GM12878 (cell line): Measurements from ENCODE around the gene SMG6. TPM values are rescaled to one million over a fixed set of nuclear protein-coding genes. Genes with fewer than 3 reads are reported as not detected.

Experiments used
- BCL11A ChIP-seq: IDR thresholded peaks from 2 replicates; pipeline ENCODE4 v1.6.1; 2011; ENCODE audit warnings: low read depth, low read length
- BCL3 ChIP-seq: IDR thresholded peaks from 2 replicates; pipeline ENCODE4 v1.6.1; 2011; ENCODE audit warnings: borderline replicate concordance, low read depth, mild to moderate bottlenecking, moderate library complexity, low read length; ENCODE audit not compliant: insufficient read depth, poor library complexity, severe bottlenecking
- BCLAF1 ChIP-seq: fragments of 450-650 bp; IDR thresholded peaks from 2 replicates; pipeline ENCODE4 v1.6.1; 2017; ENCODE audit warnings: antibody characterized with exemption, mild to moderate bottlenecking, moderate library complexity
- BHLHE40 ChIP-seq, 2 experiments: fragments of 450-650 bp in 1 of 2; IDR thresholded peaks; 2 replicates each; pipeline ENCODE4 v1.6.1; 2011 to 2017; ENCODE audit warnings: low read depth in 2 of 2, borderline replicate concordance in 1 of 2, improper control_type of control experiment in 1 of 2, low read length in 1 of 2, mild to moderate bottlenecking in 1 of 2
- CBX3 ChIP-seq: fragments of 200-600 bp; sonication (generic); IDR thresholded peaks from 2 replicates; pipeline ENCODE4 v1.6.1; 2016; ENCODE audit warnings: low read depth, borderline replicate concordance
- CHD2 ChIP-seq: IDR thresholded peaks from 2 replicates; pipeline ENCODE4 v1.6.1; 2011; ENCODE audit warnings: low read depth, low read length, improper control_type of control experiment, borderline replicate concordance
- EGR1 ChIP-seq, 2 experiments: IDR thresholded peaks; 1 replicate in 1 of 2; 2 replicates in 1 of 2; pipeline ENCODE4 v1.6.1; 2011 to 2012; ENCODE audit warnings: low read depth in 2 of 2, low read length in 2 of 2, borderline replicate concordance in 1 of 2, mild to moderate bottlenecking in 1 of 2, moderate library complexity in 1 of 2
- ESRRA ChIP-seq: IDR thresholded peaks from 2 replicates; pipeline ENCODE4 v1.6.1; 2012; ENCODE audit warnings: mild to moderate bottlenecking, low read length, improper control_type of control experiment
- EZH2 ChIP-seq: IDR thresholded peaks from 2 replicates; pipeline ENCODE4 v1.6.1; 2012; ENCODE audit warnings: low read depth, mild to moderate bottlenecking, control low read depth, inconsistent platforms, low read length, borderline replicate concordance; ENCODE audit not compliant: control insufficient read depth
- FOXK2 ChIP-seq: fragments of 450-650 bp; IDR thresholded peaks from 2 replicates; pipeline ENCODE4 v1.6.1; 2017; ENCODE audit warnings: mild to moderate bottlenecking, moderate library complexity
- KAT2A ChIP-seq: conservative IDR thresholded peaks from 2 replicates; pipeline ENCODE4 v1.6.1; 2011; ENCODE audit warnings: low read depth, low read length; ENCODE audit not compliant: control insufficient read depth
- LARP7 ChIP-seq: fragments of 450-650 bp; IDR thresholded peaks from 2 replicates; pipeline ENCODE4 v1.6.1; 2017; ENCODE audit warnings: mild to moderate bottlenecking
- MLLT1 ChIP-seq: fragments of 450-650 bp; IDR thresholded peaks from 2 replicates; pipeline ENCODE4 v1.6.1; 2016; ENCODE audit warnings: mild to moderate bottlenecking
- MYB ChIP-seq: fragments of 150-350 bp; IDR thresholded peaks from 2 replicates; pipeline ENCODE4 v1.6.1; 2014; ENCODE audit warnings: mild to moderate bottlenecking, low read depth, low read length, borderline replicate concordance
- PBX3 ChIP-seq: IDR thresholded peaks from 2 replicates; pipeline ENCODE4 v1.6.1; 2011; ENCODE audit warnings: mild to moderate bottlenecking, low read depth, low read length, moderate library complexity; ENCODE audit not compliant: insufficient replicate concordance
- PML ChIP-seq: IDR thresholded peaks from 2 replicates; pipeline ENCODE4 v1.6.1; 2012; ENCODE audit warnings: low read length, inconsistent platforms
- RCOR1 ChIP-seq: conservative IDR thresholded peaks from 2 replicates; pipeline ENCODE4 v1.6.1; 2012; ENCODE audit warnings: low read depth, low read length, improper control_type of control experiment
- SMARCA5 ChIP-seq: fragments of 450-650 bp; IDR thresholded peaks from 2 replicates; pipeline ENCODE4 v1.6.1; 2017; ENCODE audit warnings: mild to moderate bottlenecking
- SRF ChIP-seq, 2 experiments: IDR thresholded peaks; 2 replicates each; pipeline ENCODE4 v1.6.1; 2011; ENCODE audit warnings: low read depth in 2 of 2, low read length in 2 of 2, mild to moderate bottlenecking in 1 of 2, moderate library complexity in 1 of 2
- SUPT20H ChIP-seq: IDR thresholded peaks from 2 replicates; pipeline ENCODE4 v1.6.1; 2011; ENCODE audit warnings: low read depth, mild to moderate bottlenecking, low read length, moderate library complexity, borderline replicate concordance; ENCODE audit not compliant: control insufficient read depth
- TCF7 ChIP-seq: IDR thresholded peaks from 2 replicates; pipeline ENCODE4 v1.6.1; 2014; ENCODE audit warnings: antibody characterized with exemption, borderline replicate concordance
- YBX1 ChIP-seq: fragments of 450-650 bp; IDR thresholded peaks from 2 replicates; pipeline ENCODE4 v1.6.1; 2016; ENCODE audit warnings: antibody characterized with exemption
- ZNF217 ChIP-seq: fragments of 450-650 bp; IDR thresholded peaks from 2 replicates; pipeline ENCODE4 v1.6.1; 2017; ENCODE audit warnings: antibody characterized with exemption, mild to moderate bottlenecking
- polyA plus RNA-seq, 11 experiments: library from polyadenylated mRNA; depleted of rRNA in 4 of 11; unstranded in 6 of 11; stranded (reverse) in 5 of 11; fragments of >200 nt; fragmentation: Nextera tagmentation in 4 of 11; fragmentation: Illumina TruSeq in 1 of 11; extraction: Ambion mirVana in 4 of 11; extraction: Trizol in 1 of 11; gene quantifications; 1 replicate in 1 of 11; 2 replicates in 10 of 11; pipeline versions ENCODE4 v1.2.1 to v1.2.3, GENCODE V29; 2011 to 2016; ENCODE audit warnings: inconsistent platforms in 2 of 11, missing spikeins in 2 of 11, low read depth in 1 of 11
- total RNA-seq, 4 experiments: library from RNA; depleted of rRNA in 3 of 4; stranded (reverse); fragments of >200 nt in 3 of 4; fragmentation: Illumina TruSeq in 1 of 4; extraction: Trizol in 1 of 4; gene quantifications; 2 replicates each; pipeline versions ENCODE4 v1.2.1 to v1.2.3, GENCODE V29; 2013 to 2021

The SMG6 gene
- total and polyA plus RNA-seq, 10 of the 15 experiments (the other 5 are each of a cell fraction or from before 2014, with no cell fraction given): 0.58 to 28.7 (median 15.7) TPM

- TF ChIP-seq BCL3: peak; percentile 88
- no peak for TF ChIP-seq FOXK2
- TF ChIP-seq TCF7: no peak
- no peak for TF ChIP-seq KAT2A
- TF ChIP-seq MYB: no peak
- TF ChIP-seq EZH2: no peak
- no peak for TF ChIP-seq CBX3
- no peak for TF ChIP-seq SUPT20H
- peak; percentile 95 for TF ChIP-seq LARP7
- TF ChIP-seq CHD2: no peak
- TF ChIP-seq MLLT1: no peak
- TF ChIP-seq SRF (IDR thresholded peaks at IDR 0.05; ENCODE audit: low read depth in 2 of 2, low read length in 2 of 2): peak; percentile 68 to 75; a peak in 3 of 4 replicates
- TF ChIP-seq SMARCA5: 0 out of 2 replicates have a peak, but pooled peaks have one; percentile 37
- no peak for TF ChIP-seq ZNF217
- TF ChIP-seq PML: peak; percentile 76; the same call in 1 of the 2 replicates
- TF ChIP-seq ESRRA: no peak
- no peak for TF ChIP-seq BCLAF1
- no peak for TF ChIP-seq BCL11A
- no peak for TF ChIP-seq YBX1
- TF ChIP-seq BHLHE40 (IDR thresholded peaks at IDR 0.05; ENCODE audit: borderline replicate concordance in 1 of 2, low read depth in 2 of 2, low read length in 1 of 2): peak in 1 of 2 experiments; percentile 63; a peak in 2 of 4 replicates
- TF ChIP-seq RCOR1: no peak
- peak in 1 of 2 experiments; percentile 61; a peak in 1 of 3 replicates for TF ChIP-seq EGR1 (IDR thresholded peaks at IDR 0.05; ENCODE audit: borderline replicate concordance in 1 of 2, low read depth in 2 of 2, low read length in 2 of 2)
- TF ChIP-seq PBX3: no peak
Measured at GRCh38 chr17:2041561-2042389, 261.8 kb downstream of the SMG6 start, which contains the start of gene OVCA2 (continued).
